H9 (cell line): ENCODE results near the gene GALNT13. TPM values are rescaled to one million over a fixed set of nuclear protein-coding genes. Genes with fewer than 3 reads are reported as not detected.

Experiments
- DNase-seq: peaks from one replicate; pipeline ENCODE4 v3.0.0-alpha.2; 2017
- H2AFZ ChIP-seq: one replicate; pipeline ENCODE4 v1.6.1; 2013; ENCODE audit warnings: mild to moderate bottlenecking, low read length, control low read depth, moderate library complexity
- H2AK5ac ChIP-seq: 2 replicates; pipeline ENCODE4 v1.6.1; 2013; ENCODE audit warnings: low read length, control low read depth, mixed read lengths; ENCODE audit not compliant: insufficient read length
- H2BK120ac ChIP-seq: one replicate; pipeline ENCODE4 v1.6.1; 2013; ENCODE audit warnings: low read depth, mild to moderate bottlenecking, low read length, control low read depth, inconsistent platforms; ENCODE audit not compliant: poor library complexity, severe bottlenecking
- H2BK12ac ChIP-seq: 2 replicates; pipeline ENCODE4 v1.6.1; 2013; ENCODE audit warnings: low read length, control low read depth, mixed read lengths, low read depth; ENCODE audit not compliant: insufficient read length
- H2BK15ac ChIP-seq: 2 replicates; pipeline ENCODE4 v1.6.1; 2013; ENCODE audit warnings: low read depth, low read length, control low read depth
- H2BK20ac ChIP-seq: one replicate; pipeline ENCODE4 v1.6.1; 2013; ENCODE audit warnings: low read depth, mild to moderate bottlenecking, low read length, control low read depth, inconsistent platforms; ENCODE audit not compliant: poor library complexity, severe bottlenecking
- H2BK5ac ChIP-seq: 2 replicates; pipeline ENCODE4 v1.6.1; 2013; ENCODE audit warnings: low read length, control low read depth, mixed read lengths; ENCODE audit not compliant: insufficient read length
- H3K14ac ChIP-seq: 2 replicates; pipeline ENCODE4 v1.6.1; 2013; ENCODE audit warnings: low read length, control low read depth; ENCODE audit not compliant: insufficient read depth
- H3K18ac ChIP-seq: 2 replicates; pipeline ENCODE4 v1.6.1; 2013; ENCODE audit warnings: low read depth, mild to moderate bottlenecking, mixed read lengths, low read length, control low read depth; ENCODE audit not compliant: insufficient read length
- H3K23ac ChIP-seq: 2 replicates; pipeline ENCODE4 v1.6.1; 2013; ENCODE audit warnings: low read length, control low read depth, mixed read lengths, low read depth; ENCODE audit not compliant: insufficient read length
- H3K23me2 ChIP-seq: 2 replicates; pipeline ENCODE4 v1.6.1; 2013; ENCODE audit warnings: low read depth, mild to moderate bottlenecking, mixed read lengths, low read length, control low read depth; ENCODE audit not compliant: insufficient read length, poor library complexity, severe bottlenecking
- H3K27ac ChIP-seq: 2 replicates; pipeline ENCODE4 v1.5.1; 2013; ENCODE audit warnings: low read length, control low read depth, mixed read lengths, low read depth; ENCODE audit not compliant: insufficient read length
- H3K27me3 ChIP-seq: 2 replicates; pipeline ENCODE4 v1.6.1; 2013; ENCODE audit warnings: low read length, control low read depth, inconsistent platforms; ENCODE audit not compliant: insufficient read depth
- H3K4ac ChIP-seq: 2 replicates; pipeline ENCODE4 v1.6.1; 2013; ENCODE audit warnings: low read depth, mild to moderate bottlenecking, control low read depth, inconsistent platforms, low read length, moderate library complexity
- H3K4me1 ChIP-seq: 2 replicates; pipeline ENCODE4 v1.6.1; 2013; ENCODE audit warnings: low read length, control low read depth, inconsistent platforms; ENCODE audit not compliant: insufficient read depth
- H3K4me2 ChIP-seq: 2 replicates; pipeline ENCODE4 v1.6.1; 2013; ENCODE audit warnings: low read length, control low read depth, mixed read lengths; ENCODE audit not compliant: insufficient read length, insufficient read depth
- H3K56ac ChIP-seq: 2 replicates; pipeline ENCODE4 v1.6.1; 2013; ENCODE audit warnings: low read depth, mild to moderate bottlenecking, mixed read lengths, low read length, control low read depth; ENCODE audit not compliant: insufficient read length
- H3K79me1 ChIP-seq: 2 replicates; pipeline ENCODE4 v1.6.1; 2013; ENCODE audit warnings: low read depth, mild to moderate bottlenecking, moderate library complexity, low read length, control low read depth, inconsistent platforms; ENCODE audit not compliant: insufficient read depth, poor library complexity, severe bottlenecking
- H3K79me2 ChIP-seq: 2 replicates; pipeline ENCODE4 v1.6.1; 2013; ENCODE audit warnings: low read length, control low read depth, inconsistent platforms; ENCODE audit not compliant: insufficient read depth
- H3K9ac ChIP-seq: 2 replicates; pipeline ENCODE4 v1.6.1; 2013; ENCODE audit warnings: low read length, control low read depth, mixed read lengths; ENCODE audit not compliant: insufficient read length; ENCODE audit errors: extremely low read depth
- H3K9me3 ChIP-seq: one replicate; pipeline ENCODE4 v1.6.1; 2013; ENCODE audit warnings: low read depth, low read length, inconsistent platforms; ENCODE audit not compliant: control insufficient read depth
- H3T11ph ChIP-seq: one replicate; pipeline ENCODE4 v1.6.1; 2013; ENCODE audit warnings: mild to moderate bottlenecking, low read length, control low read depth, inconsistent platforms
- H4K20me1 ChIP-seq: one replicate; pipeline ENCODE4 v1.6.1; 2013; ENCODE audit not compliant: control insufficient read depth, insufficient read length, insufficient read depth
- H4K5ac ChIP-seq: 2 replicates; pipeline ENCODE4 v1.6.1; 2013; ENCODE audit warnings: low read depth, mild to moderate bottlenecking, mixed read lengths, low read length, control low read depth; ENCODE audit not compliant: insufficient read length
- H4K8ac ChIP-seq: replicated peaks from 2 replicates; pipeline ENCODE4 v1.6.1; 2013; ENCODE audit warnings: low read length, control low read depth, mixed read lengths, low read depth; ENCODE audit not compliant: insufficient read length
- H4K91ac ChIP-seq: 2 replicates; pipeline ENCODE4 v1.6.1; 2013; ENCODE audit warnings: low read depth, mild to moderate bottlenecking, moderate library complexity, mixed read lengths, low read length, control low read depth; ENCODE audit not compliant: insufficient read length
- H3K27ac Mint-ChIP-seq, 3 experiments: 2 replicates in 2 of 3; 3 replicates in 1 of 3; pipeline ENCODE4 v1.8.0; 2020 to 2021; ENCODE audit warnings: mixed read lengths in 3 of 3, mild to moderate bottlenecking in 1 of 3, moderate library complexity in 1 of 3
- H3K27me3 Mint-ChIP-seq: 2 replicates; pipeline ENCODE4 v1.8.0; 2021; ENCODE audit warnings: low read depth, mild to moderate bottlenecking, moderate library complexity, mixed read lengths
- H3K36me3 Mint-ChIP-seq, 3 experiments: 2 replicates in 2 of 3; 3 replicates in 1 of 3; pipeline ENCODE4 v1.8.0; 2020 to 2021; ENCODE audit warnings: low read depth in 3 of 3, mixed read lengths in 3 of 3; ENCODE audit not compliant: insufficient read depth in 1 of 3
- H3K4me1 Mint-ChIP-seq, 2 experiments: 2 replicates each; pipeline ENCODE4 v1.8.0; 2020; ENCODE audit warnings: mixed read lengths in 2 of 2
- H3K4me3 Mint-ChIP-seq, 2 experiments: 2 replicates in 1 of 2; 3 replicates in 1 of 2; pipeline ENCODE4 v1.8.0; 2020 to 2021; ENCODE audit warnings: mild to moderate bottlenecking in 2 of 2, mixed read lengths in 2 of 2, moderate library complexity in 1 of 2
- H3K9me3 Mint-ChIP-seq, 2 experiments: 2 replicates in 1 of 2; 3 replicates in 1 of 2; pipeline ENCODE4 v1.8.0; 2020; ENCODE audit warnings: mild to moderate bottlenecking in 2 of 2, mixed read lengths in 2 of 2, moderate library complexity in 1 of 2
- WGBS: extraction: QIAGEN DNeasy Blood & Tissue Kit; methylation state at CpG from one replicate; pipeline ENCODE4 v1.1.7; 2013; ENCODE audit warnings: missing lambda C conversion rate, low lambda C conversion rate, mixed read lengths; ENCODE audit not compliant: insufficient read length; ENCODE audit errors: extremely low coverage; 5-methylcytosine and 5-hydroxymethylcytosine counted together
- total RNA-seq: library from RNA; stranded (reverse); gene quantifications from 2 replicates; pipeline ENCODE4 v1.2.1, GENCODE V29; 2021
- TF ChIP-seq, protein P1 (sequence below): fragments of 200-600 bp; sonication (generic); conservative IDR thresholded peaks from 3 replicates; pipeline ENCODE4 v1.8.0; 2021; ENCODE audit warnings: antibody characterized with exemption, mild to moderate bottlenecking

The GALNT13 gene
- total RNA-seq, 1 experiment from 2014 or later, result 6.6 TPM

DNA sequence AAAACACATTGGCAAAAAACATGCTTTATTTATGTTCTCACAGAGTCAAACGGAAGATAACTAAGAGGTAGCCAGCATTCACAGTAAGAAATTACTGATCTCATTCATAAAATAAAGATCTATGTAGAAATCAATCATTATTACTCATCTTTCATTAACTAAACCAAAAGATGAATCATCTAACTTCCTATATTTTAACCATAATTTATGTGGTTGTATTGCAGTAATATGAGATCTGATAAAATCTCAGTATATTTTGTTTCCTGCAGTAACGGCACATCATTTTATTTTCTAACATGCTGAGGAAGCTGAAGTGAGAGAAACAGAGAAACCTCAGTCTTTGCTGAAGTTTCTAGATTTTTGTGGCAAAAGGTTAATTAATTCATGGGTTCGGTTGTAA lies 375.8 kb downstream of the GALNT13 start:
- Mint-ChIP-seq H3K27me3 (no peaks in the 10 kb centered on the region), H3K9me3 (no peaks in the 10 kb centered on the region), H3K4me3 (no peak overlapping the region), H3K36me3 (no peaks in the 10 kb centered on the region), H3K27ac (no peak overlapping the region), H3K4me1 (no peaks in the 10 kb centered on the region)
- Histone ChIP-seq H3K79me2 (no peaks in the 10 kb centered on the region), H3T11ph (no peak overlapping the region), H4K20me1 (no peaks in the 10 kb centered on the region), H2AK5ac (no peak overlapping the region), H3K79me1 (no peaks in the 10 kb centered on the region), H3K4me1 (no peaks in the 10 kb centered on the region), H2BK5ac (no peak overlapping the region), H2BK120ac (no peak overlapping the region), H3K9ac (no peak overlapping the region), H2AFZ (no peak overlapping the region), H3K18ac (no peak overlapping the region), H3K4me2 (no peak overlapping the region), H2BK20ac (no peak overlapping the region), H4K91ac (no peak overlapping the region), H2BK15ac (no peak overlapping the region), H2BK12ac (no peak overlapping the region), H3K9me3 (no peaks in the 10 kb centered on the region), H4K5ac (no peak overlapping the region), H4K8ac (no peak overlapping the region), H3K56ac (no peak overlapping the region), H3K23me2 (no peaks in the 10 kb centered on the region), H3K14ac (no peak overlapping the region), H3K27me3 (no peaks in the 10 kb centered on the region), H3K27ac (no peak overlapping the region), H3K4ac (no peak overlapping the region), H3K23ac (no peak overlapping the region)
- whole genome bisulfite sequencing, result no CpG with 5 or more reads among the region's 3 CpGs
- no peak for DNase-seq
- TF ChIP-seq, protein P1, sequence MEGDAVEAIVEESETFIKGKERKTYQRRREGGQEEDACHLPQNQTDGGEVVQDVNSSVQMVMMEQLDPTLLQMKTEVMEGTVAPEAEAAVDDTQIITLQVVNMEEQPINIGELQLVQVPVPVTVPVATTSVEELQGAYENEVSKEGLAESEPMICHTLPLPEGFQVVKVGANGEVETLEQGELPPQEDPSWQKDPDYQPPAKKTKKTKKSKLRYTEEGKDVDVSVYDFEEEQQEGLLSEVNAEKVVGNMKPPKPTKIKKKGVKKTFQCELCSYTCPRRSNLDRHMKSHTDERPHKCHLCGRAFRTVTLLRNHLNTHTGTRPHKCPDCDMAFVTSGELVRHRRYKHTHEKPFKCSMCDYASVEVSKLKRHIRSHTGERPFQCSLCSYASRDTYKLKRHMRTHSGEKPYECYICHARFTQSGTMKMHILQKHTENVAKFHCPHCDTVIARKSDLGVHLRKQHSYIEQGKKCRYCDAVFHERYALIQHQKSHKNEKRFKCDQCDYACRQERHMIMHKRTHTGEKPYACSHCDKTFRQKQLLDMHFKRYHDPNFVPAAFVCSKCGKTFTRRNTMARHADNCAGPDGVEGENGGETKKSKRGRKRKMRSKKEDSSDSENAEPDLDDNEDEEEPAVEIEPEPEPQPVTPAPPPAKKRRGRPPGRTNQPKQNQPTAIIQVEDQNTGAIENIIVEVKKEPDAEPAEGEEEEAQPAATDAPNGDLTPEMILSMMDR, result no peak
